Endothelial cell of umbilical vein (primary cell): Measurements from ENCODE around the gene PUS10.

Source experiments
- CTCF ChIP-seq, 2 donors: IDR thresholded peaks; 1 replicate in 1 of 2; 2 replicates in 1 of 2; pipeline ENCODE4 v1.5.1; 2011; ENCODE audit warnings: low read length in 2 of 2, mild to moderate bottlenecking in 2 of 2, moderate library complexity in 2 of 2, control low read depth in 1 of 2, inconsistent platforms in 1 of 2, low read depth in 1 of 2; ENCODE audit not compliant: insufficient read depth in 1 of 2; ENCODE audit errors: extremely low read depth in 1 of 2
- EZH2 ChIP-seq: IDR thresholded peaks from 2 replicates; pipeline ENCODE4 v1.6.1; 2012; ENCODE audit warnings: borderline replicate concordance, low read depth, mild to moderate bottlenecking, moderate library complexity, low read length, inconsistent platforms; ENCODE audit not compliant: severe bottlenecking
- FOS ChIP-seq: IDR thresholded peaks from 2 replicates; pipeline ENCODE4 v1.6.1; 2011; ENCODE audit warnings: mild to moderate bottlenecking, low read length, moderate library complexity, borderline replicate concordance; ENCODE audit not compliant: insufficient read depth
- GATA2 ChIP-seq: IDR thresholded peaks from 2 replicates; pipeline ENCODE4 v1.7.0; 2011; ENCODE audit warnings: low read depth, mild to moderate bottlenecking, moderate library complexity, mixed read lengths, low read length; ENCODE audit not compliant: insufficient read length, insufficient read depth
- JUN ChIP-seq: IDR thresholded peaks from 2 replicates; pipeline ENCODE4 v1.6.1; 2011; ENCODE audit warnings: borderline replicate concordance, low read depth; ENCODE audit not compliant: insufficient read length, insufficient read depth
- MAX ChIP-seq: IDR thresholded peaks from 2 replicates; pipeline ENCODE4 v1.6.1; 2011; ENCODE audit not compliant: insufficient read depth, insufficient read length
- MYC ChIP-seq: IDR thresholded peaks from one replicate; pipeline ENCODE4 v1.6.1; 2011; ENCODE audit warnings: mild to moderate bottlenecking, low read depth, low read length
- POLR2A ChIP-seq: IDR thresholded peaks from 2 replicates; pipeline ENCODE4 v1.6.1; 2012; ENCODE audit warnings: low read depth, mild to moderate bottlenecking, control low read depth, low read length
- POLR2AphosphoS5 ChIP-seq: IDR thresholded peaks from 2 replicates; pipeline ENCODE4 v1.6.1; 2012; ENCODE audit warnings: low read depth, mild to moderate bottlenecking, control low read depth, low read length, moderate library complexity; ENCODE audit not compliant: insufficient read depth

GRCh38 chr2:60961457-60961856, 56.6 kb downstream of the PUS10 start:
- no peak for TF ChIP-seq CTCF (IDR thresholded peaks at IDR 0.05; ENCODE audit: extremely low read depth in 1 of 2, insufficient read depth in 1 of 2, low read depth in 1 of 2, low read length in 2 of 2)
- TF ChIP-seq EZH2: no peak
- no peak for TF ChIP-seq POLR2A
- TF ChIP-seq POLR2AphosphoS5: no peak
- TF ChIP-seq MYC: no peak
- TF ChIP-seq MAX: no peak
- TF ChIP-seq FOS: no peak
- TF ChIP-seq JUN: no peak
- TF ChIP-seq GATA2: no peak
